Neural progenitor cell (in vitro differentiated cells): ENCODE data around the gene ARPIN.

Experiments
- CTCF ChIP-seq: fragments of 200-600 bp; sonication (generic); IDR thresholded peaks from 2 replicates; pipeline ENCODE4 v1.5.1; 2017; ENCODE audit warnings: antibody characterized with exemption, mild to moderate bottlenecking
- EZH2 ChIP-seq: fragments of 200-600 bp; sonication (generic); IDR thresholded peaks from 2 replicates; pipeline ENCODE4 v1.6.1; 2017; ENCODE audit warnings: antibody characterized with exemption, mild to moderate bottlenecking, moderate library complexity
- EZH2phosphoT487 ChIP-seq: fragments of 200-600 bp; sonication (generic); IDR thresholded peaks from 2 replicates; pipeline ENCODE4 v1.6.1; 2017; ENCODE audit warnings: antibody characterized with exemption

DNA sequence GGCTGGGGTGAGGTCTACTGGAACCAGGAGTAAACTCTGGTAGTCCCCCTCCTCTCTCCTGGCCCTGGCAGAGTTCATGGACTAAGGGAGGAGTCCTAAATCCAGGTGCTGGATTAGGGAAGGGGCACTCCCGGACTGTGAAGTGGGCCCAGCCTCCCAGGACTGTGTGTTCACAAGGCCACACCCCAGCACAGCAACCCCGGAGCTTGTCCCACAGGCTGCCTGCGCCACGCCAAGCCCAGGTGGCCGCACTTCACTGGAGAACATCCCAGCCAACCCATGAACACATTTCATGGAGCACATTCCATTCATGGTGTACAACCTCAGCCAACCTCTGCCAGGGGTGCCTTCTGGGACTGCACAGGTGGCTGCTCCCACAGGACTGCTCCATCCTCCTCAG is 8.2 kb downstream of the ARPIN start:
- no peak for TF ChIP-seq CTCF
- TF ChIP-seq EZH2phosphoT487: no peak
- no peak for TF ChIP-seq EZH2
